Activated naive CD4-positive, alpha-beta T cell treated with anti-CD3 and anti-CD28 coated beads, Interleukin-2, amount 50 U/mL, for 72 hours (primary cell): Measurements from ENCODE around the gene SLC22A1. TPM values are rescaled to one million over a fixed set of nuclear protein-coding genes. Genes with fewer than 3 reads are reported as not detected.
"Not testable (repeated sequence)": the region's sequence is repeated elsewhere in the genome, so short reads cannot be mapped to it uniquely, and the experiment has no call there.

Source experiments
- ATAC-seq, 2 donors: fragments of 150-1000 bp; cut with Tn5 transposase; 2 replicates each; pipeline ENCODE4 v1.10.0; 2021; ENCODE audit warnings: mild to moderate bottlenecking in 2 of 2, moderate library complexity in 2 of 2
- DNase-seq, 2 donors: peaks; one replicate each; pipeline ENCODE4 v3.0.0; 2021 to 2022; ENCODE audit warnings: low spot score in 2 of 2
- H3K27ac Mint-ChIP-seq, 2 donors: one replicate each; pipeline ENCODE4 v1.8.0; 2022; ENCODE audit warnings: mild to moderate bottlenecking in 2 of 2, mixed read lengths in 2 of 2
- H3K36me3 Mint-ChIP-seq, 2 donors: one replicate each; pipeline ENCODE4 v1.8.0; 2022; ENCODE audit warnings: mixed read lengths in 2 of 2
- H3K9me3 Mint-ChIP-seq, 2 donors: one replicate each; pipeline ENCODE4 v1.8.0; 2022; ENCODE audit warnings: mixed read lengths in 2 of 2
- total RNA-seq, 2 donors: library from RNA; stranded (reverse); gene quantifications; one replicate each; pipeline ENCODE4 v1.2.3, GENCODE V29; 2022

Gene SLC22A1
- total RNA-seq, 2 donors from 2014 or later, result 1.2 TPM; not detected in 1

- peak overlapping the region in 1 of 2 donors; percentile 39 for H3K27ac Mint-ChIP-seq
- DNase-seq, result no peak
- peaks cover 20 to 21% of the 10 kb centered on the region in 2 donors for H3K36me3 Mint-ChIP-seq
- ATAC-seq, result no peak
- H3K9me3 Mint-ChIP-seq, result no peaks in the 10 kb centered on the region
Measured at GRCh38 chr6:160088784-160089533, 32.7 kb upstream of the SLC22A1 start.

- Mint-ChIP-seq H3K9me3 (no peaks in the 10 kb centered on the region), H3K36me3 (peaks cover 18 to 25% of the 10 kb centered on the region in 2 donors), H3K27ac (peak overlapping the region in 1 of 2 donors; percentile 39)
- ATAC-seq (no peak), DNase-seq (no peak)
Measured at GRCh38 chr6:160089534-160089897, 32.1 kb upstream of the SLC22A1 start.

- H3K36me3 Mint-ChIP-seq, result peaks cover 10 to 25% of the 10 kb centered on the region in 2 donors
- peak overlapping the region in 1 of 2 donors; percentile 66 for H3K27ac Mint-ChIP-seq
- H3K9me3 Mint-ChIP-seq, DNase-seq, ATAC-seq: not testable (repeated sequence)
Measured at GRCh38 chr6:160090442-160091239, 31.0 kb upstream of the SLC22A1 start.

- DNase-seq, ATAC-seq: not testable (repeated sequence)
- H3K36me3 Mint-ChIP-seq, result peaks cover 0 to 29% of the 10 kb centered on the region in 2 donors
Measured at GRCh38 chr6:160092176-160092575, 29.4 kb upstream of the SLC22A1 start.

GRCh38 chr6:160092602-160093001, 29.0 kb upstream of the SLC22A1 start:
- ATAC-seq (no peak), DNase-seq (no peak)
- H3K36me3 Mint-ChIP-seq, result peaks cover 0 to 29% of the 10 kb centered on the region in 2 donors
- peak overlapping the region; percentile 36 to 37 for H3K27ac Mint-ChIP-seq
- H3K9me3 Mint-ChIP-seq, result no peaks in the 10 kb centered on the region

More at GRCh38 chr6:160092176-160092575, 29.4 kb upstream of the SLC22A1 start:
- H3K27ac Mint-ChIP-seq, result peak overlapping the region in 1 of 2 donors; percentile 37
- H3K9me3 Mint-ChIP-seq, result not testable (repeated sequence)

GRCh38 chr6:160093061-160093460, 28.6 kb upstream of the SLC22A1 start:
- Mint-ChIP-seq H3K9me3 (no peaks in the 10 kb centered on the region), H3K27ac (peak overlapping the region in 1 of 2 donors; percentile 22), H3K36me3 (peaks cover 3 to 29% of the 10 kb centered on the region in 2 donors)
- DNase-seq, result no peak
- no peak for ATAC-seq

GRCh38 chr6:160093946-160094345, 27.7 kb upstream of the SLC22A1 start:
- DNase-seq (no peak), ATAC-seq (no peak)
- Mint-ChIP-seq H3K36me3 (peaks cover 6 to 30% of the 10 kb centered on the region in 2 donors), H3K27ac (no peak overlapping the region), H3K9me3 (no peaks in the 10 kb centered on the region)

GRCh38 chr6:160095146-160095845, 26.3 kb upstream of the SLC22A1 start:
- Mint-ChIP-seq H3K36me3 (peaks cover 6 to 19% of the 10 kb centered on the region in 2 donors), H3K27ac (peak overlapping the region in 1 of 2 donors; percentile 92), H3K9me3 (no peaks in the 10 kb centered on the region)
- no peak for DNase-seq
- ATAC-seq, result no peak

GRCh38 chr6:160101277-160102205, 20.1 kb upstream of the SLC22A1 start:
- ATAC-seq (peak in 1 of 2 donors; percentile 23), DNase-seq (no peak)
- Mint-ChIP-seq H3K27ac (peak overlapping the region; percentile 58 to 97), H3K9me3 (no peaks in the 10 kb centered on the region), H3K36me3 (peaks cover 10 to 15% of the 10 kb centered on the region in 2 donors)

GRCh38 chr6:160102399-160102798, 19.2 kb upstream of the SLC22A1 start:
- Mint-ChIP-seq H3K9me3 (no peaks in the 10 kb centered on the region), H3K36me3 (peaks cover 6 to 20% of the 10 kb centered on the region in 2 donors), H3K27ac (peak overlapping the region; percentile 58 to 60)
- ATAC-seq (no peak), DNase-seq (no peak)

GRCh38 chr6:160102956-160103824, 18.4 kb upstream of the SLC22A1 start:
- ATAC-seq (peak; percentile 22 to 35), DNase-seq (peak in 1 of 2 donors; percentile 20)
- Mint-ChIP-seq H3K9me3 (no peaks in the 10 kb centered on the region), H3K27ac (peak overlapping the region in 1 of 2 donors; percentile 58), H3K36me3 (peaks cover 2 to 16% of the 10 kb centered on the region in 2 donors)

GRCh38 chr6:160103825-160104100, 17.9 kb upstream of the SLC22A1 start:
- no peak overlapping the region for H3K27ac Mint-ChIP-seq
- DNase-seq (no peak), ATAC-seq (no peak)
- peaks cover 0 to 14% of the 10 kb centered on the region in 2 donors for H3K36me3 Mint-ChIP-seq
- no peaks in the 10 kb centered on the region for H3K9me3 Mint-ChIP-seq

- Mint-ChIP-seq H3K27ac (no peak overlapping the region), H3K36me3 (peaks cover 0 to 14% of the 10 kb centered on the region in 2 donors), H3K9me3 (no peaks in the 10 kb centered on the region)
- ATAC-seq (no peak), DNase-seq (no peak)
Measured at GRCh38 chr6:160104821-160105517, 16.6 kb upstream of the SLC22A1 start.

GRCh38 chr6:160106010-160106409, 15.6 kb upstream of the SLC22A1 start:
- ATAC-seq (no peak), DNase-seq (no peak)
- H3K9me3 Mint-ChIP-seq, result no peaks in the 10 kb centered on the region
- H3K27ac Mint-ChIP-seq, result no peak overlapping the region
- peaks cover 0 to 14% of the 10 kb centered on the region in 2 donors for H3K36me3 Mint-ChIP-seq

GRCh38 chr6:160106701-160107100, 14.9 kb upstream of the SLC22A1 start:
- ATAC-seq (no peak), DNase-seq (no peak)
- peaks cover 0 to 14% of the 10 kb centered on the region in 2 donors for H3K36me3 Mint-ChIP-seq
- peak overlapping the region in 1 of 2 donors; percentile 52 for H3K27ac Mint-ChIP-seq
- H3K9me3 Mint-ChIP-seq, result no peaks in the 10 kb centered on the region
